Endodermal cell (in vitro differentiated cells): ENCODE measurements around the gene NKX1-2. TPM values are rescaled to one million over a fixed set of nuclear protein-coding genes. Genes with fewer than 3 reads are reported as not detected.

Experiments used
- DNase-seq: peaks from one replicate; pipeline ENCODE4 v3.0.0-alpha.2; 2017
- H3K27ac ChIP-seq: 2 replicates; pipeline ENCODE4 v1.5.1; 2013; ENCODE audit warnings: mild to moderate bottlenecking, low read depth, low read length, moderate library complexity
- H3K27me3 ChIP-seq: 2 replicates; pipeline ENCODE4 v1.6.1; 2013; ENCODE audit warnings: mild to moderate bottlenecking, low read length, moderate library complexity; ENCODE audit not compliant: insufficient read depth, control insufficient read depth, poor library complexity, severe bottlenecking
- H3K36me3 ChIP-seq: 2 replicates; pipeline ENCODE4 v1.7.0; 2013; ENCODE audit warnings: mild to moderate bottlenecking, low read length, moderate library complexity; ENCODE audit not compliant: control insufficient read depth, insufficient read depth
- H3K4me1 ChIP-seq: one replicate; pipeline ENCODE4 v1.7.0; 2013; ENCODE audit warnings: low read length; ENCODE audit not compliant: control insufficient read depth, insufficient read depth
- H3K4me3 ChIP-seq: 2 replicates; pipeline ENCODE4 v1.5.1; 2013; ENCODE audit warnings: mild to moderate bottlenecking, low read length, moderate library complexity
- H3K9ac ChIP-seq: 2 replicates; pipeline ENCODE4 v1.6.1; 2013; ENCODE audit warnings: mild to moderate bottlenecking, low read length, moderate library complexity; ENCODE audit not compliant: poor library complexity, severe bottlenecking; ENCODE audit errors: extremely low read depth
- H3K9me3 ChIP-seq: 2 replicates; pipeline ENCODE4 v1.6.1; 2013; ENCODE audit warnings: mild to moderate bottlenecking, low read length, moderate library complexity; ENCODE audit not compliant: control insufficient read depth
- H3K27ac Mint-ChIP-seq: 2 replicates; pipeline ENCODE4 v1.8.0; 2020; ENCODE audit warnings: mixed read lengths
- H3K27me3 Mint-ChIP-seq: 2 replicates; pipeline ENCODE4 v1.8.0; 2021; ENCODE audit warnings: mild to moderate bottlenecking, mixed read lengths; ENCODE audit not compliant: insufficient read depth
- H3K36me3 Mint-ChIP-seq: 2 replicates; pipeline ENCODE4 v1.8.0; 2020; ENCODE audit warnings: low read depth, mixed read lengths
- H3K4me1 Mint-ChIP-seq: 2 replicates; pipeline ENCODE4 v1.8.0; 2020; ENCODE audit warnings: mixed read lengths
- H3K4me3 Mint-ChIP-seq: 2 replicates; pipeline ENCODE4 v1.8.0; 2020; ENCODE audit warnings: mild to moderate bottlenecking, moderate library complexity, mixed read lengths
- H3K9me3 Mint-ChIP-seq: 2 replicates; pipeline ENCODE4 v1.8.0; 2020; ENCODE audit warnings: mild to moderate bottlenecking, mixed read lengths
- CTCF ChIP-seq: fragments of 200-600 bp; sonication (generic); conservative IDR thresholded peaks from 2 replicates; pipeline ENCODE4 v1.5.0; 2021; ENCODE audit warnings: antibody characterized with exemption, mild to moderate bottlenecking
- WGBS, 2 experiments: methylation state at CpG; one replicate each; pipeline versions ENCODE4 v1.1.5 to v1.1.7; 2013; ENCODE audit warnings: missing lambda C conversion rate in 2 of 2, mixed read lengths in 1 of 2; ENCODE audit not compliant: insufficient coverage in 1 of 2, insufficient read length in 1 of 2; 5-methylcytosine and 5-hydroxymethylcytosine counted together
- total RNA-seq, 2 donors: library from RNA; stranded (reverse); fragmentation: NEBNext Ultra II Directional in 1 of 2; extraction: Animal tissue kit (Norgen Biotek cat#: 25700) in 1 of 2; gene quantifications; 2 replicates in 1 of 2; 3 replicates in 1 of 2; pipeline ENCODE4 v1.2.1, GENCODE V29; 2021

Gene NKX1-2
- total RNA-seq, 2 donors from 2014 or later: 2.3 to 3.3 TPM

DNA sequence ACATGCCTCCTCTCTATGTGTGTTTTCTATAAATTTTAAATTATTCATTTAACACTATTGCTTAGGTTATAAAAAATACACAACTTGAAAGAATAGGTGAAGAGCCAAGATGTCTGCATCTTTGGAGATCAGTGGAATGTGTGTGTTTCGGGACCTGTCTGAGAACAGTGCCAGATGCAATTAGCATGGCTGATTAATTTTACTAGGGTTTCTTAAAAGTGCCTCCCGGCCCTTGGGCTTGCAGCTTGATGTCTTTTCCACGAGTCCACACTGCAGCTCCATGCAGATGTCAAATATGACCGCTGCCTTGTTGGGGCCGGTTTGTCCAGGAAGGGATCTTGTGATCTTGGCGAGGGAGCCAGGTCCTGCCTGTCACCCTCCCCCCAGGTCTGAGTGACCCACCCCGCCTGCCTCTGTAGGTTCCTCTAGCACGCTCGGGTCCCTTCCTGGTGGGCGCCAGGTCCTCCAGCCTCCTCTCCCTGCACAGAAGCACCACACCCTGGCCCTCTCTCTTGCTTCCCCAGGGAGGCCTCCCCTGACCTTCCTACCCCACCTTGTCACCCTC lies 32.5 kb upstream of the NKX1-2 start:
- peaks cover 11% of the 10 kb centered on the region for H3K9me3 ChIP-seq
- no peaks in the 10 kb centered on the region for H3K27me3 Mint-ChIP-seq

DNA sequence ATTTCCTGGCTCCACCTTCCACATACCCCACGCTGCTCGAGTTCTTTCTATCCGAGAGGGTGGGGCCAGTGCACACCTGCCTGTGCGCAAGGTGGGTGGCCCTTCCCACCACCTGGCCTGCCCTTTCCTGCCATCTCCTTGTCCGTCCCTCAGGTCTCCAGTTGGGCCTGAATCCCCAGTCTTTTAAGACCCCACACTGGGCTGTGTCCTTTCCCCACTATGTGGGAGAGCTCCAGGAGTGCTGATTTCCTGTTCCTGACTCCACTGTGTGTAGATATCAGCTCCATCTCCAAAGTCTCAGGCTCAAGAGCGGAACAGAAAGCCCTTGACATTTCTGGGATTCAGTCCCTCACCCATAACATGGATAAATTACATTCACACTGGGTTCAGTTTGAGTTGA lies 31.9 kb upstream of the NKX1-2 start:
- 91% methylated on average over 6 of the region's 6 CpGs; no CpG with 5 or more reads in 1 of the 2 experiments for WGBS, 2 experiments
- Histone ChIP-seq H3K4me3 (no peak overlapping the region), H3K9ac (no peak overlapping the region), H3K4me1 (peaks cover 3% of the 10 kb centered on the region), H3K36me3 (no peaks in the 10 kb centered on the region), H3K27ac (no peak overlapping the region), H3K9me3 (peaks cover 6% of the 10 kb centered on the region), H3K27me3 (no peaks in the 10 kb centered on the region)
- DNase-seq: no peak
- peaks cover 7% of the 10 kb centered on the region for H3K4me1 Mint-ChIP-seq
- H3K27me3 Mint-ChIP-seq: no peaks in the 10 kb centered on the region
- no peak for TF ChIP-seq CTCF
- H3K4me3 Mint-ChIP-seq: no peak overlapping the region
- peak overlapping the region; percentile 69 for H3K27ac Mint-ChIP-seq
- H3K9me3 Mint-ChIP-seq: peaks cover 7% of the 10 kb centered on the region
- H3K36me3 Mint-ChIP-seq: peaks cover 17% of the 10 kb centered on the region

More for the DNA sequence above, 32.5 kb upstream of the NKX1-2 start:
- peaks cover 2% of the 10 kb centered on the region for H3K4me1 ChIP-seq
- Mint-ChIP-seq H3K27ac (peak overlapping the region; percentile 20), H3K36me3 (peaks cover 23% of the 10 kb centered on the region), H3K9me3 (peaks cover 13% of the 10 kb centered on the region), H3K4me3 (no peak overlapping the region), H3K4me1 (peaks cover 7% of the 10 kb centered on the region)
- DNase-seq: no peak
- no peak overlapping the region for H3K4me3 ChIP-seq
- H3K27me3 ChIP-seq: no peaks in the 10 kb centered on the region
- H3K9ac ChIP-seq: no peak overlapping the region
- no peak overlapping the region for H3K27ac ChIP-seq
- H3K36me3 ChIP-seq: no peaks in the 10 kb centered on the region
- TF ChIP-seq CTCF: no peak
- WGBS, 2 experiments: 90 to 96% methylated on average over 8 to 10 of the region's 10 CpGs

DNA sequence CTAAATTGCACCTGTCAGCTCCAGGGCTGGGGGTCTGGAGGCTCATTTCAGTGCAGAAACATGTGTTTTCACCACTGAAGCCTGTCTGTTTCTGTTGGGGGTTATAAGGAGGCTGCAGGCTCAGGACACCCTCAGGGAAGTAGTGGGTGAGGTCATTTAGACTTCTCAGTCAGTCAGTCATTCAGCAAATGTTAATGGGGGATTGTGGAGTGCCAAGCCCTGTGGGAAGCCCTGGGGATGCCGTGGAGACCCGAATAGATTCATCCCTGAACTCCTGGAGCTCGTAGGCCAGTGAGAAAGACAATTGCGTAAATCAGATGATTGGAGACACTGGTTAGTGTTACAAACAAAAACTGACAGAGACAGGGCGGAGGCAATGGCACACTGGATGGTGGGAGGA lies 31.0 kb upstream of the NKX1-2 start:
- H3K27me3 Mint-ChIP-seq: no peaks in the 10 kb centered on the region
- peaks cover 3% of the 10 kb centered on the region for H3K4me1 ChIP-seq
- H3K27me3 ChIP-seq: no peaks in the 10 kb centered on the region
- no peak overlapping the region for H3K27ac ChIP-seq
- H3K4me3 Mint-ChIP-seq: no peak overlapping the region
- no peaks in the 10 kb centered on the region for H3K36me3 ChIP-seq
- no peak for DNase-seq
- H3K4me3 ChIP-seq: no peak overlapping the region
- H3K36me3 Mint-ChIP-seq: peaks cover 9% of the 10 kb centered on the region
- H3K9me3 Mint-ChIP-seq: no peaks in the 10 kb centered on the region
- H3K4me1 Mint-ChIP-seq: peaks cover 7% of the 10 kb centered on the region
- no peak for TF ChIP-seq CTCF
- H3K27ac Mint-ChIP-seq: no peak overlapping the region
- no peak overlapping the region for H3K9ac ChIP-seq
- WGBS, 2 experiments: 53 to 80% methylated on average over 5 of the region's 5 CpGs
- no peaks in the 10 kb centered on the region for H3K9me3 ChIP-seq
